ENCODE measurements around the gene TESK1. TPM values are rescaled to one million over a fixed set of nuclear protein-coding genes. Genes with fewer than 3 reads are reported as not detected.
"Not testable (repeated sequence)": the region's sequence is repeated elsewhere in the genome, so short reads cannot be mapped to it uniquely, and the experiment has no call there.

TESK1 gene
- polyA plus RNA-seq, 3 donors, result 2.9 to 38.3 (median 2.9) TPM

DNA sequence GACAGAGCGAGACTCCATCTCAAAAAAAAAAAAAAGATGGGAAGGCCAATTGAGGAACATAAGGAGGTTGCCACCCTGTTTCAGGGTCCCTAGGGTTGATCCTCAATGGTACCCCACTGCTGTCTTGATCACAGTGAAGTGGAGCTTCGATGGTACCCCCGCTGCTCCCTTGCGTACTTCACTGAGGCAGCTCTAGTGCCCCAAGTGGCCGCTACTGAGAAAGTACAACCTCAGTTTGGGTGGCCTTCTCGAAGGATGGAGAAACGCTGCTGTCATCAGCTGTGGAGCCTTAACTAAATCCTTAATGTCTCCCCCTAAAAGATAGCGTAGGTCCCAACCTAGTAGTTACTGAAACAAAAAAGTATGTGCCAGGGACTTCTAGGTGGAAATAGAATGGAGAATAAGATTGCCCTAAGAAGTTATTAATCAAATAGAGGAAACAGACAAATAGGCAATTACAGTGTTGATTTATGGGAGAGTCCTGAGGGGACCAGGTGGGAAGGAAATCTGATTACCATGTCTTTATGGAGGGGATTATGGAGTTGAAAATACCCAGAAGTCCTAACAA, 6.3 kb downstream of the TESK1 start:
- H3K9ac ChIP-seq (ENCODE audit: insufficient read depth, low read length, poor library complexity, severe bottlenecking), result no peak overlapping the region
- H3K36me3 ChIP-seq (replicated peaks in 1 of 2; ENCODE audit: control insufficient read depth in 1 of 2, insufficient read depth in 2 of 2, low read length in 2 of 2), result peaks cover 28% of the 10 kb centered on the region in 2 donors
- no peak overlapping the region for H3K27ac ChIP-seq (ENCODE audit: low read depth in 1 of 2, low read length in 2 of 2)
- Mint-ChIP-seq H3K36me3 (peaks cover 27 to 29% of the 10 kb centered on the region in 2 donors), H3K4me1 (peaks cover 21% of the 10 kb centered on the region), H3K4me3 (peak overlapping the region in 1 of 2 donors; percentile 11), H3K9me3 (no peaks in the 10 kb centered on the region), H3K27ac (no peak overlapping the region), H3K27me3 (ENCODE audit: low read depth in 3 of 3) (peaks cover 6 to 17% (median 6%) of the 10 kb centered on the region in 3 donors)
- peaks cover 7% of the 10 kb centered on the region for H4K20me1 ChIP-seq (ENCODE audit: insufficient read depth, low read length)
- WGBS (ENCODE audit: insufficient coverage), result 7% methylated on average over 4 of the region's 8 CpGs
- H3K4me2 ChIP-seq (replicated peaks; ENCODE audit: extremely low read depth, low read length, poor library complexity, severe bottlenecking), result no peak overlapping the region
- H3K4me3 ChIP-seq (replicated peaks in 1 of 3; ENCODE audit: low read depth in 2 of 3, low read length in 3 of 3), result no peak overlapping the region
- H2AFZ ChIP-seq (ENCODE audit: insufficient read depth, low read depth, low read length, poor library complexity, severe bottlenecking), result no peak overlapping the region
- H3K9me3 ChIP-seq (replicated peaks in 1 of 2; ENCODE audit: control insufficient read depth in 1 of 2, insufficient read depth in 1 of 2, low read length in 2 of 2), result no peaks in the 10 kb centered on the region
- DNase-seq, result peak; percentile 41 to 60 (median 59)
- no peaks in the 10 kb centered on the region for H3K27me3 ChIP-seq (ENCODE audit: control insufficient read depth in 2 of 2, insufficient read depth in 2 of 2, low read length in 2 of 2)
- H3K4me1 ChIP-seq (ENCODE audit: control insufficient read depth in 1 of 2, insufficient read depth in 2 of 2, low read length in 2 of 2), result peaks cover 5 to 7% of the 10 kb centered on the region in 2 donors
- intact Hi-C loops (cut with micrococcal nuclease), result no loop called here
- TF ChIP-seq, protein P1, sequence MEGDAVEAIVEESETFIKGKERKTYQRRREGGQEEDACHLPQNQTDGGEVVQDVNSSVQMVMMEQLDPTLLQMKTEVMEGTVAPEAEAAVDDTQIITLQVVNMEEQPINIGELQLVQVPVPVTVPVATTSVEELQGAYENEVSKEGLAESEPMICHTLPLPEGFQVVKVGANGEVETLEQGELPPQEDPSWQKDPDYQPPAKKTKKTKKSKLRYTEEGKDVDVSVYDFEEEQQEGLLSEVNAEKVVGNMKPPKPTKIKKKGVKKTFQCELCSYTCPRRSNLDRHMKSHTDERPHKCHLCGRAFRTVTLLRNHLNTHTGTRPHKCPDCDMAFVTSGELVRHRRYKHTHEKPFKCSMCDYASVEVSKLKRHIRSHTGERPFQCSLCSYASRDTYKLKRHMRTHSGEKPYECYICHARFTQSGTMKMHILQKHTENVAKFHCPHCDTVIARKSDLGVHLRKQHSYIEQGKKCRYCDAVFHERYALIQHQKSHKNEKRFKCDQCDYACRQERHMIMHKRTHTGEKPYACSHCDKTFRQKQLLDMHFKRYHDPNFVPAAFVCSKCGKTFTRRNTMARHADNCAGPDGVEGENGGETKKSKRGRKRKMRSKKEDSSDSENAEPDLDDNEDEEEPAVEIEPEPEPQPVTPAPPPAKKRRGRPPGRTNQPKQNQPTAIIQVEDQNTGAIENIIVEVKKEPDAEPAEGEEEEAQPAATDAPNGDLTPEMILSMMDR (IDR thresholded peaks at IDR 0.05), result peak; percentile 84
- H3K79me2 ChIP-seq (ENCODE audit: insufficient read depth, low read length), result peaks cover 6% of the 10 kb centered on the region

DNA sequence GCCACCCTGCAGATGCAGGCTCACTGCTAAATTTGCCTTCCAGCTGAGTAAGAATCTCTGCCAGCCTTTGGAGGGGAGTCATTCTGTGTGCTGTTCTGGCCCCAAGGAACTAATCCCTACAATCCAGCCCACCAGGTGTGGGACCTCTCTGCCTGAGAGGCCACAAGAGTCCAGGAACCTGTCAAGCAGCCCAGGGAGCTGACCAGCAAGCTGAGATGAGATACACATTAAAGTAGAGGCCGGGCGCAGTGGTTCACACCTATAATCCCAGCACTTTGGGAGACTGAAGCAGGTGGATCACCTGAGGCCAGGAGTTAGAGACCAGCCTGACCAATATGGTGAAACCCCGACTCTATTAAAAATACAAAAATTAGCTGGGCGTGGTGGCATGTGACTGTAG, 7.0 kb downstream of the TESK1 start:
- Mint-ChIP-seq H3K36me3 (peaks cover 26 to 27% of the 10 kb centered on the region in 2 donors), H3K27me3 (ENCODE audit: low read depth in 3 of 3) (peaks cover 9 to 22% (median 13%) of the 10 kb centered on the region in 3 donors), H3K4me1 (peaks cover 20% of the 10 kb centered on the region), H3K27ac (peak overlapping the region in 1 of 7 donors; percentile 8)
- H3K27ac ChIP-seq (ENCODE audit: low read depth in 1 of 2, low read length in 2 of 2); H3K9me3 Mint-ChIP-seq; H3K4me1 ChIP-seq (ENCODE audit: control insufficient read depth in 1 of 2, insufficient read depth in 2 of 2, low read length in 2 of 2); intact Hi-C loops (cut with micrococcal nuclease); H3K4me2 ChIP-seq (replicated peaks; ENCODE audit: extremely low read depth, low read length, poor library complexity, severe bottlenecking); H4K20me1 ChIP-seq (ENCODE audit: insufficient read depth, low read length); H3K4me3 Mint-ChIP-seq; H2AFZ ChIP-seq (ENCODE audit: insufficient read depth, low read depth, low read length, poor library complexity, severe bottlenecking); H3K27me3 ChIP-seq (ENCODE audit: control insufficient read depth in 2 of 2, insufficient read depth in 2 of 2, low read length in 2 of 2); H3K9ac ChIP-seq (ENCODE audit: insufficient read depth, low read length, poor library complexity, severe bottlenecking); H3K79me2 ChIP-seq (ENCODE audit: insufficient read depth, low read length); H3K4me3 ChIP-seq (replicated peaks in 1 of 3; ENCODE audit: low read depth in 2 of 3, low read length in 3 of 3); H3K9me3 ChIP-seq (replicated peaks in 1 of 2; ENCODE audit: control insufficient read depth in 1 of 2, insufficient read depth in 1 of 2, low read length in 2 of 2); DNase-seq: not testable (repeated sequence)
- WGBS (ENCODE audit: insufficient coverage), result 100% methylated on average over 2 of the region's 4 CpGs
- peaks cover 28% of the 10 kb centered on the region in 2 donors for H3K36me3 ChIP-seq (replicated peaks in 1 of 2; ENCODE audit: control insufficient read depth in 1 of 2, insufficient read depth in 2 of 2, low read length in 2 of 2)
